Endothelial cell of umbilical vein (primary cell): Measurements from ENCODE around the gene RAI1. TPM values are rescaled to one million over a fixed set of nuclear protein-coding genes. Genes with fewer than 3 reads are reported as not detected.

Source experiments
- BruUV-seq: library from RNA; stranded (reverse); fragments of 400-500 nt; replicated peaks from 2 replicates; lab custom pipeline; 2021; lab: Mats Ljungman, UMichigan
- CTCF ChIA-PET: fragments of 300-600, 350-600 bp; sonication (Branson Sonifier 250); formaldehyde crosslinking; loops from one replicate; lab custom pipeline; 2021; ENCODE audit warnings: antibody characterized with exemption, inconsistent platforms; lab: Charles Lee
- POLR2A ChIA-PET: fragments of 300-600, 350-600 bp; sonication (Branson Sonifier 250); formaldehyde crosslinking; loops from one replicate; lab custom pipeline; 2021; ENCODE audit warnings: antibody characterized with exemption, inconsistent platforms; lab: Charles Lee
- DNase-seq: peaks from one replicate; pipeline ENCODE4 v3.0.0-alpha.2; 2011; ENCODE audit warnings: low read depth, low spot score
- FAIRE-seq: peaks from 2 replicates; lab custom pipeline; 2011; peaks lifted over from hg19 to GRCh38; lab: Jason Lieb, UNC
- H2AFZ ChIP-seq: 2 replicates; pipeline ENCODE4 v1.6.0; 2012; ENCODE audit warnings: low read depth, low read length, control low read depth, inconsistent platforms
- H3K27ac ChIP-seq: 2 replicates; pipeline ENCODE4 v1.5.1; 2011; ENCODE audit warnings: low read depth, mild to moderate bottlenecking, control low read depth, low read length, moderate library complexity; ENCODE audit not compliant: insufficient read depth
- H3K27me3 ChIP-seq, 2 experiments: 2 replicates each; pipeline versions ENCODE4 v1.6.0 to v1.6.1; 2011; ENCODE audit warnings: low read length in 2 of 2, mixed read lengths in 1 of 2; ENCODE audit not compliant: control insufficient read depth in 2 of 2, insufficient read depth in 2 of 2
- H3K36me3 ChIP-seq, 2 experiments: 2 replicates in 1 of 2; 3 replicates in 1 of 2; pipeline ENCODE4 v1.5.1; 2011; ENCODE audit warnings: low read length in 2 of 2, mild to moderate bottlenecking in 1 of 2, moderate library complexity in 1 of 2; ENCODE audit not compliant: control insufficient read depth in 2 of 2, insufficient read depth in 2 of 2; ENCODE audit errors: extremely low read depth in 1 of 2
- H3K4me1 ChIP-seq: 3 replicates; pipeline ENCODE4 v1.5.1; 2011; ENCODE audit warnings: mild to moderate bottlenecking, low read length; ENCODE audit not compliant: control insufficient read depth, insufficient read depth; ENCODE audit errors: extremely low read depth
- H3K4me2 ChIP-seq: 2 replicates; pipeline ENCODE4 v1.6.1; 2011; ENCODE audit warnings: low read length, control low read depth, mixed read lengths; ENCODE audit not compliant: insufficient read depth
- H3K4me3 ChIP-seq, 3 experiments: fragments of 200-600 bp in 1 of 3; sonication (generic), shearing (Covaris generic) in 1 of 3; replicated peaks in 1 of 3; 2 replicates each; pipeline ENCODE4 v1.5.1; 2011 to 2016; ENCODE audit warnings: control low read depth in 3 of 3, low read length in 3 of 3, mild to moderate bottlenecking in 2 of 3, inconsistent platforms in 1 of 3, low read depth in 1 of 3, moderate library complexity in 1 of 3; ENCODE audit not compliant: insufficient read depth in 1 of 3
- H3K79me2 ChIP-seq: 2 replicates; pipeline ENCODE4 v1.6.0; 2012; ENCODE audit warnings: low read length, inconsistent platforms; ENCODE audit not compliant: control insufficient read depth, insufficient read depth
- H3K9ac ChIP-seq: replicated peaks from 2 replicates; pipeline ENCODE3; 2011; ENCODE audit warnings: low read length, control low read depth; ENCODE audit not compliant: insufficient read depth; ENCODE audit errors: extremely low read depth
- H3K9me1 ChIP-seq: replicated peaks from 3 replicates; pipeline ENCODE4 v1.6.0; 2011; ENCODE audit warnings: mild to moderate bottlenecking, low read length; ENCODE audit not compliant: control insufficient read depth, insufficient read depth; ENCODE audit errors: extremely low read depth
- H3K9me3 ChIP-seq: replicated peaks from 2 replicates; pipeline ENCODE4 v1.5.1; 2012; ENCODE audit warnings: low read length, inconsistent platforms; ENCODE audit not compliant: control insufficient read depth, insufficient read depth
- H4K20me1 ChIP-seq: replicated peaks from 2 replicates; pipeline ENCODE3; 2011; ENCODE audit warnings: mild to moderate bottlenecking, low read length; ENCODE audit not compliant: control insufficient read depth, insufficient read depth; ENCODE audit errors: extremely low read depth
- EZH2 ChIP-seq: IDR thresholded peaks from 2 replicates; pipeline ENCODE4 v1.6.1; 2012; ENCODE audit warnings: borderline replicate concordance, low read depth, mild to moderate bottlenecking, moderate library complexity, low read length, inconsistent platforms; ENCODE audit not compliant: severe bottlenecking
- FOS ChIP-seq: IDR thresholded peaks from 2 replicates; pipeline ENCODE4 v1.6.1; 2011; ENCODE audit warnings: mild to moderate bottlenecking, low read length, moderate library complexity, borderline replicate concordance; ENCODE audit not compliant: insufficient read depth
- GATA2 ChIP-seq: IDR thresholded peaks from 2 replicates; pipeline ENCODE4 v1.7.0; 2011; ENCODE audit warnings: low read depth, mild to moderate bottlenecking, moderate library complexity, mixed read lengths, low read length; ENCODE audit not compliant: insufficient read length, insufficient read depth
- JUN ChIP-seq: IDR thresholded peaks from 2 replicates; pipeline ENCODE4 v1.6.1; 2011; ENCODE audit warnings: borderline replicate concordance, low read depth; ENCODE audit not compliant: insufficient read length, insufficient read depth
- MYC ChIP-seq: IDR thresholded peaks from one replicate; pipeline ENCODE4 v1.6.1; 2011; ENCODE audit warnings: mild to moderate bottlenecking, low read depth, low read length
- POLR2A ChIP-seq: IDR thresholded peaks from 2 replicates; pipeline ENCODE4 v1.6.1; 2012; ENCODE audit warnings: low read depth, mild to moderate bottlenecking, control low read depth, low read length
- POLR2AphosphoS5 ChIP-seq: IDR thresholded peaks from 2 replicates; pipeline ENCODE4 v1.6.1; 2012; ENCODE audit warnings: low read depth, mild to moderate bottlenecking, control low read depth, low read length, moderate library complexity; ENCODE audit not compliant: insufficient read depth
- dilution Hi-C: fragments of 300-500 bp; cut with MboI; formaldehyde crosslinking; loops from one replicate; pipeline ENCODE4 v1.15.0; 2019; ENCODE audit warnings: low sequenced_read_pairs; ENCODE audit not compliant: extremely low pct_ligation_motif_present
- intact Hi-C: fragments of 100-400 bp; cut with micrococcal nuclease; formaldehyde crosslinking; loops from one replicate; pipeline ENCODE4 v1.10.0; 2022
- polyA plus RNA-seq, 4 experiments: library from polyadenylated mRNA; depleted of rRNA in 3 of 4; stranded (reverse) in 3 of 4; unstranded in 1 of 4; fragments of >200 nt; gene quantifications; 2 replicates each; pipeline versions ENCODE4 v1.2.1 to v1.2.3, GENCODE V29; 2011 to 2012; ENCODE audit warnings: missing spikeins in 1 of 4
- total RNA-seq: library from RNA; stranded (reverse); gene quantifications from 2 replicates; pipeline ENCODE4 v1.2.3, GENCODE V29; 2021
- TF ChIP-seq, protein P1 (sequence below), 2 donors: IDR thresholded peaks; 1 replicate in 1 of 2; 2 replicates in 1 of 2; pipeline ENCODE4 v1.5.1; 2011; ENCODE audit warnings: low read length in 2 of 2, mild to moderate bottlenecking in 2 of 2, moderate library complexity in 2 of 2, control low read depth in 1 of 2, inconsistent platforms in 1 of 2, low read depth in 1 of 2; ENCODE audit not compliant: insufficient read depth in 1 of 2; ENCODE audit errors: extremely low read depth in 1 of 2
- TF ChIP-seq, protein P2 (sequence below): IDR thresholded peaks from 2 replicates; pipeline ENCODE4 v1.6.1; 2011; ENCODE audit not compliant: insufficient read depth, insufficient read length

The RAI1 gene
- total and polyA plus RNA-seq, 2 donors (not counting 3 experiments of a cell fraction or from before 2014, with no cell fraction given), result 7.8 to 43.3 TPM

DNA sequence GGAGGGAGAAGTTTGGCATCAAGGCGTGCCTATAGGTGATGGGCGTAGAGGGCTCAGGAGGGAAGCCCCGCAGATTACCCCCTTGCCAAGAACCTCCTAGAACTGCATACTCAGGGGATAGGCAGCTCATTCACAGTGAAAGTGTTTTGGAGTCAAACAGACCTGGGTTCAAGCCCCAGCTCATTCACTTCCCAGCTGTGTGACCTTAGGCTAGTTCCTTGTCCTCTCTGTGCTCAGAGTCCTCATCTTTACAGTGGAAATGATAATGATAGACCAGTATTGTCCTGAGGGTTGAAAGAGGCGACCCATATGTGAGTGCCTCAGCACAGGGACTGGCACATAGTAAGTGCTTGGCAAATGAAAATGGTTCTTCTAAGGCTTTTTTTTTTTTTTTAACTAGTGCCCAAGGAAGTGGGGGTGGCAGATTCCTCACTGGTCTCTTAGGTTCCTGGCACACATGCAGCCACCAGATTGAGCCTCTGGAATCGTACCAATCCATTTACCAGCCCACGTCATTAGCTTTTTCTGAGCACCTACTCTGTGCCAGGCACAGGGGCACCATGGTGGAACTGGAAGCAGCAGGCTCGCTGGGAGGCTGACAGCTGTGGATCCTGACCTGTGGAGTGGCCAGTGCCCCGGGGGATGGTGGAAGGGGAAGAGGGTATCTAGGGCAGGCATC lies 79.8 kb downstream of the RAI1 start:
- POLR2A ChIA-PET, result no interaction called here
- no peak overlapping the region for H3K27ac ChIP-seq
- no TSS peak for BruUV-seq
- TF ChIP-seq, protein P1, sequence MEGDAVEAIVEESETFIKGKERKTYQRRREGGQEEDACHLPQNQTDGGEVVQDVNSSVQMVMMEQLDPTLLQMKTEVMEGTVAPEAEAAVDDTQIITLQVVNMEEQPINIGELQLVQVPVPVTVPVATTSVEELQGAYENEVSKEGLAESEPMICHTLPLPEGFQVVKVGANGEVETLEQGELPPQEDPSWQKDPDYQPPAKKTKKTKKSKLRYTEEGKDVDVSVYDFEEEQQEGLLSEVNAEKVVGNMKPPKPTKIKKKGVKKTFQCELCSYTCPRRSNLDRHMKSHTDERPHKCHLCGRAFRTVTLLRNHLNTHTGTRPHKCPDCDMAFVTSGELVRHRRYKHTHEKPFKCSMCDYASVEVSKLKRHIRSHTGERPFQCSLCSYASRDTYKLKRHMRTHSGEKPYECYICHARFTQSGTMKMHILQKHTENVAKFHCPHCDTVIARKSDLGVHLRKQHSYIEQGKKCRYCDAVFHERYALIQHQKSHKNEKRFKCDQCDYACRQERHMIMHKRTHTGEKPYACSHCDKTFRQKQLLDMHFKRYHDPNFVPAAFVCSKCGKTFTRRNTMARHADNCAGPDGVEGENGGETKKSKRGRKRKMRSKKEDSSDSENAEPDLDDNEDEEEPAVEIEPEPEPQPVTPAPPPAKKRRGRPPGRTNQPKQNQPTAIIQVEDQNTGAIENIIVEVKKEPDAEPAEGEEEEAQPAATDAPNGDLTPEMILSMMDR (IDR thresholded peaks at IDR 0.05; ENCODE audit: extremely low read depth in 1 of 2, insufficient read depth in 1 of 2, low read depth in 1 of 2, low read length in 2 of 2), result no peak
- TF ChIP-seq EZH2 (no peak), POLR2AphosphoS5 (no peak), POLR2A (no peak), MYC (no peak), FOS (no peak), JUN (no peak), GATA2 (no peak)
- TF ChIP-seq, protein P2, sequence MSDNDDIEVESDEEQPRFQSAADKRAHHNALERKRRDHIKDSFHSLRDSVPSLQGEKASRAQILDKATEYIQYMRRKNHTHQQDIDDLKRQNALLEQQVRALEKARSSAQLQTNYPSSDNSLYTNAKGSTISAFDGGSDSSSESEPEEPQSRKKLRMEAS, result no peak
- dilution Hi-C loops (no loop called here), intact Hi-C loops (no loop called here)
- H3K9me1 ChIP-seq, result no peaks in the 10 kb centered on the region
- CTCF ChIA-PET, result no interaction called here
- H3K36me3 ChIP-seq, result peaks cover 0 to 6% of the 10 kb centered on the region in 2 experiments
- H3K79me2 ChIP-seq, result no peaks in the 10 kb centered on the region
- no peaks in the 10 kb centered on the region for H3K4me1 ChIP-seq
- H2AFZ ChIP-seq, result no peak overlapping the region
- no peaks in the 10 kb centered on the region for H3K27me3 ChIP-seq
- no peaks in the 10 kb centered on the region for H4K20me1 ChIP-seq
- H3K9me3 ChIP-seq, result no peaks in the 10 kb centered on the region
- DNase-seq, result no peak
- no peak overlapping the region for H3K9ac ChIP-seq
- H3K4me3 ChIP-seq, result no peak overlapping the region
- H3K4me2 ChIP-seq, result no peak overlapping the region
- FAIRE-seq, result no peak
